Brain microvascular endothelial cell (primary cell): ENCODE measurements around the gene ZNF639.

Source experiments
- DNase-seq: peaks from one replicate; pipeline ENCODE4 v3.0.0-alpha.2; 2020
- H3K27ac ChIP-seq: fragments of 250-450 bp; sonication (Bioruptor Pico); 2 replicates; pipeline ENCODE4 v1.5.1; 2020; ENCODE audit warnings: mild to moderate bottlenecking, moderate library complexity
- H3K27me3 ChIP-seq: fragments of 250-450 bp; sonication (Bioruptor Pico); replicated peaks from 2 replicates; pipeline ENCODE4 v1.5.1; 2020; ENCODE audit warnings: mild to moderate bottlenecking
- H3K36me3 ChIP-seq: fragments of 250-450 bp; sonication (Bioruptor Pico); replicated peaks from 2 replicates; pipeline ENCODE4 v1.5.1; 2020; ENCODE audit warnings: mild to moderate bottlenecking
- H3K4me3 ChIP-seq: 2 replicates; pipeline ENCODE4 v1.5.1; 2011; ENCODE audit warnings: low read depth, mild to moderate bottlenecking, control low read depth, low read length, moderate library complexity
- CTCF ChIP-seq: IDR thresholded peaks from 2 replicates; pipeline ENCODE4 v1.5.1; 2011; ENCODE audit warnings: low read depth, mild to moderate bottlenecking, moderate library complexity, low read length, control low read depth, inconsistent platforms; ENCODE audit errors: missing control alignments
- in situ Hi-C: cut with HindIII; loops from 2 replicates; pipeline ENCODE4 v1.10.0; 2017; ENCODE audit warnings: low sequenced_read_pairs, low pct_ligation_motif_present

ZNF639 gene

GRCh38 chr3:179297971-179298725, 24.7 kb upstream of the ZNF639 start:
- Histone ChIP-seq H3K36me3 (no peaks in the 10 kb centered on the region), H3K27ac (no peak overlapping the region), H3K4me3 (no peak overlapping the region), H3K27me3 (no peaks in the 10 kb centered on the region)
- TF ChIP-seq CTCF = no peak
- in situ Hi-C loops = no loop called here
- peak; percentile 23 for DNase-seq

DNA sequence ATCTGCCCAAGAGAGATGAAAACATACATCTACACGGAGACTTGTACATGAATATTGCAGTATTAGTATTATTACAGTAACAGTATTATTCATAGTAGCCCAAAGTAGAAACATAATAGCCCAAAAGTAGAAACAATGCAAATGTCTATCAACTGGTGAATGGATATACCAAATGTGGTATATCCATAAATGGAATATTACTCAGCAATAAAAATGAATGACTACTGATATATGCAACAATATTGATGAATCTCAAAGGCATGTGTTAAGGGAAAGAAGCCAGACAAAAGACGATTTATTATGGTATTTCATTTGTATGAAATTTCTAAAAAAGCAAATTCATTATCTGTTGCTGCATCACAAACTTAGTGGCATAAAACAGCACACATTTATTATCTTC, 23.5 kb upstream of the ZNF639 start:
- Histone ChIP-seq H3K4me3 (no peak overlapping the region), H3K27me3 (no peaks in the 10 kb centered on the region), H3K36me3 (no peaks in the 10 kb centered on the region), H3K27ac (no peak overlapping the region)
- in situ Hi-C loops = no loop called here
- no peak for DNase-seq
- TF ChIP-seq CTCF = no peak

DNA sequence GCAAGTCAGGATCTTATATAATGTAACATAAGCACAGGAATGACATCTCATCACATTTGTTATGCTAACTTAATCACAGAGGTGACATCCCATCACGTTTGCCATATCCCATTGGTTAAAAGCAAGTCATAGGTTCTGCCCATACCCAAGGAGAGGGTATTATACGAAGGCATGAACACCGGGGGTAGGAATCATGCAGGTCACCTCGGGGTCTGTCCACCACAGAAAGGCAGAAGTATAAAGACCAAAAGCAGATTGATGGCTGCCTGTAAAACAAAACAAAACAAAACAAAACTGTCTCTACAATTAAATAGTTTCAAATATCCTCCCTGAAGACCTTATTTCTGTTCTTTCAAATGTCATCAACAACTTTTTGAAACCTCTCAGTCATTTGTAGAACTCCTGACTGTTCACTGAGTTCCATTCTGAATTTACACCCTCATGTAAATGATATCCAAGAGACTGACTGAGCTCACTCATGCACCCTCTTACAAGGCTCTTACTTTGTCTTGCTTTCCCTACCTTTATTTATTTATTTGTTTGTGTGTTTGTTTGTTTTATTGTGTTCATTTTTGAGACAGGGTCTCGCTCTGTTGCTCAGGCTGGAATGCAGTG, 22.7 kb upstream of the ZNF639 start:
- no peak overlapping the region for H3K4me3 ChIP-seq
- no peak for DNase-seq
- no peak for TF ChIP-seq CTCF
- no peaks in the 10 kb centered on the region for H3K36me3 ChIP-seq
- in situ Hi-C loops = loop anchor here (25.0 kb wide), 1 partner anchor 288 kb away; no protein-coding TSS in a partner anchor
- no peaks in the 10 kb centered on the region for H3K27me3 ChIP-seq
- H3K27ac ChIP-seq = no peak overlapping the region

DNA sequence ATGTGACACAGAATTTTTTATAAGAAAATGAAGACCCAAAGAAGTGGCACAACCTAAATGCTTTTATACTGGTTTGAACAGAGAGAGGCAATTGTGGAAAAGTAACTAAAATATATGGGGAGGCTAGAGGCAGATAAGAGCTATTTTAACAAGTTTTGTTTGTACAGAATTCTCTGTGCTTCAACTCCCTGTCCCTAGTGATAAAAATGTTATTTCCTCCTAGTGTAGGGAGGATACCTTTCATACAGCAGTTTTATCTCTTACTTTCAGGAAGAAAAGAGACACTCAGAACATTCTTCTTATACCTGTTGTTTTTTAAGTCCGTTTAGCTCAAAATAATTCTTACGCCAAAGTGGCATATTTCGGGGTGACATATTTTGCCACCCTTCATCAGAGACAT, 21.2 kb upstream of the ZNF639 start:
- Histone ChIP-seq H3K27me3 (no peaks in the 10 kb centered on the region), H3K36me3 (no peaks in the 10 kb centered on the region), H3K4me3 (no peak overlapping the region), H3K27ac (no peak overlapping the region)
- no peak for TF ChIP-seq CTCF
- in situ Hi-C loops = loop anchor here (25.0 kb wide), 1 partner anchor 289 kb away; no protein-coding TSS in a partner anchor
- DNase-seq = no peak

GRCh38 chr3:179302111-179302510, 20.7 kb upstream of the ZNF639 start:
- H3K27ac ChIP-seq = no peak overlapping the region
- in situ Hi-C loops = loop anchor here (25.0 kb wide), 1 partner anchor 290 kb away; no protein-coding TSS in a partner anchor
- H3K27me3 ChIP-seq = no peaks in the 10 kb centered on the region
- DNase-seq = no peak
- H3K36me3 ChIP-seq = no peaks in the 10 kb centered on the region
- TF ChIP-seq CTCF = no peak
- H3K4me3 ChIP-seq = no peak overlapping the region
